ENCODE data around the gene DIP2B. TPM values are rescaled to one million over a fixed set of nuclear protein-coding genes. Genes with fewer than 3 reads are reported as not detected.

Gene DIP2B
- total and polyA plus RNA-seq, 2 of the 13 experiments (the other 11 are each of a cell fraction or from before 2014, with no cell fraction given) = 32.1 to 35.8 TPM

DNA sequence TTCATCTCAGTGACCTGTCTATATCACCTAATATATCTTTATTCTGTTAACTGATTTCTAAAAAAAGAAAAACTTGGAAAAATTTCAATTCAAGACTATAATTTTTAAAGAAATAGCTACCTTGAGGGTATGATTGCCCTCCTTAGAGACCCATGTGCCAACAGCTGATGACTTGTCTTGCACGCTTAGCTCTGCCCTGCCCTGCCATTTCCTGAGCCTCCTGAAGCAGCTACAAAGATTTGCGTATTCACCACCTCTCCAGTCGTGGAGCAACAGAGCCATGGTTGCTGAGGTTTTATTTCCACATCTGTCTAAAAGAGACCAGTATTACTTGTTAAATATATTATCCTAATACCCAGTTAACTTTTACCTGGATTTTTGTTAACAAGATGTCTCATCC, 167.4 kb downstream of the DIP2B start (continued):
- TF ChIP-seq SMYD3 (CRISPR knock-in tag; IDR thresholded peaks at IDR 0.05) (no peak), ETV5 (CRISPR knock-in tag; IDR thresholded peaks at IDR 0.05; ENCODE audit: borderline replicate concordance) (no peak), NFIB (CRISPR knock-in tag; IDR thresholded peaks at IDR 0.05; ENCODE audit: borderline replicate concordance) (no peak), ZNF232 (CRISPR knock-in tag; IDR thresholded peaks at IDR 0.05; ENCODE audit: borderline replicate concordance) (no peak), ZNF678 (CRISPR knock-in tag; IDR thresholded peaks at IDR 0.05) (no peak), POLR2A (IDR thresholded peaks at IDR 0.05; ENCODE audit: insufficient read depth in 1 of 2, low read depth in 2 of 2, low read length in 2 of 2) (no peak), CHCHD3 (CRISPR knock-in tag; IDR thresholded peaks at IDR 0.05) (no peak), ZNF382 (CRISPR knock-in tag; IDR thresholded peaks at IDR 0.05; ENCODE audit: borderline replicate concordance) (no peak), ZNF530 (CRISPR knock-in tag; IDR thresholded peaks at IDR 0.05; ENCODE audit: low read depth) (no peak), ZNF644 (CRISPR knock-in tag; IDR thresholded peaks at IDR 0.05; ENCODE audit: low read depth) (no peak)

DNA sequence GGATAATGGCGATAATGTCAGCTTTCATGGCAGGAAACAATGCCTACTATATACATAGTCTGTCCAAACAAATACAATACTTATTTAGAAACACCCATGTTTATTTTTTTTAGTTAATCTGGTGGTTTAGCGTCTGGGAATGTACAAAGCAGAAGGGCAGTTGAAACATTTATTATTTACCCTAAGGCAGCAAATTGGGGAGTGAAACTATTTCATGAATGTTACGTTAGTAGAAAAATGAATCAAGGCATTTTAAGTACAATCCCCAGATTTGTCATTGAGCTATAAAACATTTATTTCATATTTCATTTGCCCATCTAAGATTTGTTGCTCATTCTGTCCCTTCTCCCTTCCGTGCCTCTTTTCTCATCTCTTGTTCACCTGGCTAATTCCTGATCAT, 172.0 kb downstream of the DIP2B start:
- Histone ChIP-seq H3K4me1 (ENCODE audit: insufficient read depth, low read length) (no peaks in the 10 kb centered on the region), H3K4me2 (ENCODE audit: low read depth, low read length) (no peak overlapping the region), H3K36me3 (replicated peaks in 1 of 2; ENCODE audit: control insufficient read depth in 1 of 2, insufficient read depth in 2 of 2, low read length in 2 of 2) (peaks cover 21 to 89% of the 10 kb centered on the region in 2 experiments), H3K4me3 (replicated peaks in 1 of 3; ENCODE audit: insufficient read depth in 1 of 3, low read depth in 2 of 3, low read length in 3 of 3) (no peak overlapping the region), H2AFZ (ENCODE audit: low read length) (no peak overlapping the region), H4K20me1 (ENCODE audit: insufficient read depth, low read length) (no peaks in the 10 kb centered on the region; the same call in 1 of the 2 replicates), H3K9me3 (ENCODE audit: low read length) (no peaks in the 10 kb centered on the region), H3K9ac (ENCODE audit: insufficient read depth, low read depth, low read length) (no peak overlapping the region), H3K27me3 (ENCODE audit: control insufficient read depth in 1 of 2, insufficient read depth in 2 of 2, low read length in 2 of 2) (no peaks in the 10 kb centered on the region), H3K79me2 (ENCODE audit: insufficient read depth, low read length) (no peaks in the 10 kb centered on the region), H3K27ac (ENCODE audit: extremely low read length, insufficient read depth, low read length) (no peak overlapping the region)
- TF ChIP-seq CBX1 (IDR thresholded peaks at IDR 0.05; ENCODE audit: low read depth) (no peak), TCF12 (IDR thresholded peaks at IDR 0.05) (no peak), TCF12 (CRISPR knock-in tag; IDR thresholded peaks at IDR 0.05) (no peak), ZBTB20 (CRISPR knock-in tag; IDR thresholded peaks at IDR 0.05; ENCODE audit: borderline replicate concordance, low read depth) (no peak), ZNF431 (CRISPR knock-in tag; IDR thresholded peaks at IDR 0.05; ENCODE audit: borderline replicate concordance, low read depth) (no peak), RAD51 (IDR thresholded peaks at IDR 0.05; ENCODE audit: borderline replicate concordance) (no peak), ZNF883 (CRISPR knock-in tag; IDR thresholded peaks at IDR 0.05; ENCODE audit: not compliant biosample characterization) (no peak), CCDC6 (CRISPR knock-in tag; IDR thresholded peaks at IDR 0.05) (no peak), IKZF1 (IDR thresholded peaks at IDR 0.05) (no peak)
- TF ChIP-seq, protein P1, sequence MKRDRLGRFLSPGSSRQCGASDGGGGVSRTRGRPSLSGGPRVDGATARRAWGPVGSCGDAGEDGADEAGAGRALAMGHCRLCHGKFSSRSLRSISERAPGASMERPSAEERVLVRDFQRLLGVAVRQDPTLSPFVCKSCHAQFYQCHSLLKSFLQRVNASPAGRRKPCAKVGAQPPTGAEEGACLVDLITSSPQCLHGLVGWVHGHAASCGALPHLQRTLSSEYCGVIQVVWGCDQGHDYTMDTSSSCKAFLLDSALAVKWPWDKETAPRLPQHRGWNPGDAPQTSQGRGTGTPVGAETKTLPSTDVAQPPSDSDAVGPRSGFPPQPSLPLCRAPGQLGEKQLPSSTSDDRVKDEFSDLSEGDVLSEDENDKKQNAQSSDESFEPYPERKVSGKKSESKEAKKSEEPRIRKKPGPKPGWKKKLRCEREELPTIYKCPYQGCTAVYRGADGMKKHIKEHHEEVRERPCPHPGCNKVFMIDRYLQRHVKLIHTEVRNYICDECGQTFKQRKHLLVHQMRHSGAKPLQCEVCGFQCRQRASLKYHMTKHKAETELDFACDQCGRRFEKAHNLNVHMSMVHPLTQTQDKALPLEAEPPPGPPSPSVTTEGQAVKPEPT (CRISPR knock-in tag; IDR thresholded peaks at IDR 0.05; ENCODE audit: low read depth) = no peak
- TF ChIP-seq, protein P2, sequence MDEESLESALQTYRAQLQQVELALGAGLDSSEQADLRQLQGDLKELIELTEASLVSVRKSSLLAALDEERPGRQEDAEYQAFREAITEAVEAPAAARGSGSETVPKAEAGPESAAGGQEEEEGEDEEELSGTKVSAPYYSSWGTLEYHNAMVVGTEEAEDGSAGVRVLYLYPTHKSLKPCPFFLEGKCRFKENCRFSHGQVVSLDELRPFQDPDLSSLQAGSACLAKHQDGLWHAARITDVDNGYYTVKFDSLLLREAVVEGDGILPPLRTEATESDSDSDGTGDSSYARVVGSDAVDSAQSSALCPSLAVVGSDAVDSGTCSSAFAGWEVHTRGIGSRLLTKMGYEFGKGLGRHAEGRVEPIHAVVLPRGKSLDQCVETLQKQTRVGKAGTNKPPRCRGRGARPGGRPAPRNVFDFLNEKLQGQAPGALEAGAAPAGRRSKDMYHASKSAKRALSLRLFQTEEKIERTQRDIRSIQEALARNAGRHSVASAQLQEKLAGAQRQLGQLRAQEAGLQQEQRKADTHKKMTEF (CRISPR knock-in tag; IDR thresholded peaks at IDR 0.05) = no peak
- 95% methylated on average over 4 of the region's 4 CpGs for WGBS (ENCODE audit: low lambda C conversion rate)
- no peak for FAIRE-seq
- intact Hi-C loops (cut with micrococcal nuclease; ENCODE audit: unreplicated experiment) = no loop called here
- no TSS peak for BruUV-seq (replicated peaks)
- in situ Hi-C loops (cut with HindIII; ENCODE audit: extremely low pct_ligation_motif_present, low pct_unique_long_range_greater_than_20kb) = no loop called here
- ChIA-PET CTCF (ENCODE audit: low intra/inter-chr PET ratio, low total read pairs) (no interaction called here), POLR2A (no interaction called here)
- no peak for DNase-seq (ENCODE audit: low spot score)
- ATAC-seq = no peak
